GM12872 (cell line): ENCODE results near the gene ANTXR2.

Source experiments
- TF ChIP-seq, protein P1 (sequence below): IDR thresholded peaks from 3 replicates; pipeline ENCODE4 v1.5.1; 2011; ENCODE audit warnings: low read depth, mild to moderate bottlenecking, low read length, moderate library complexity; ENCODE audit not compliant: insufficient read depth

The ANTXR2 gene

DNA sequence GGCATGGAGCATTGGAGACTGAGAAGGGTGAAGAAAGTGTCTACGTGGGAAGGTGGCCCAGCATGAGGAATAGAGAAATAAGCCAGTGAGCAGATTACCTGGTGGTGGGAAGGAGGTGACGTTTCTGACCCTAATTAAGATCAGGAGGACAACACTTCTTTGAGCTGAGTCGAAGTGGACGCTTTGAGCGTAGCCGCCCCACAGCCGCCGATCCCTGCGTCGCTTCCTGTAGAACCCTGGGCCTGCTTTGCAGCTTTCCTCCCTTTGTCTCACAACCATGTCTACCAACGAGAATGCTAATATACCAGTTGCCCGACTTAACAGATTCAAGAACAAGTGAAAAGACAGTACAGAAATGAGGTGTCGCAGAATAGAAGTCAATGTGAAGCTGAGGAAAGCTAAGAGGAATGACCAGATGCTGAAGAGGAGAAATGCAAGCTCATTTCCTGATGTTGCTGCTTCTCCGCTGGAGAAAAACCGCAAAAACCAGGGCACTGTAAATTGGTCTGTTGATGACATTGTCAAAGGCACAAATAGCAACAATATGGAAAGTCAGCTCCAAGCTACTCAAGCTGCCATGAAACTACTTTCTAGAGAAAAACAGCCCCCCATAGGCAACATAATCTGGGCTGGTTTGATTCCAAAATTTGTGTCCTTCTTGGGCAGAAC is 6.4 kb upstream of the ANTXR2 start:
- TF ChIP-seq, protein P1, sequence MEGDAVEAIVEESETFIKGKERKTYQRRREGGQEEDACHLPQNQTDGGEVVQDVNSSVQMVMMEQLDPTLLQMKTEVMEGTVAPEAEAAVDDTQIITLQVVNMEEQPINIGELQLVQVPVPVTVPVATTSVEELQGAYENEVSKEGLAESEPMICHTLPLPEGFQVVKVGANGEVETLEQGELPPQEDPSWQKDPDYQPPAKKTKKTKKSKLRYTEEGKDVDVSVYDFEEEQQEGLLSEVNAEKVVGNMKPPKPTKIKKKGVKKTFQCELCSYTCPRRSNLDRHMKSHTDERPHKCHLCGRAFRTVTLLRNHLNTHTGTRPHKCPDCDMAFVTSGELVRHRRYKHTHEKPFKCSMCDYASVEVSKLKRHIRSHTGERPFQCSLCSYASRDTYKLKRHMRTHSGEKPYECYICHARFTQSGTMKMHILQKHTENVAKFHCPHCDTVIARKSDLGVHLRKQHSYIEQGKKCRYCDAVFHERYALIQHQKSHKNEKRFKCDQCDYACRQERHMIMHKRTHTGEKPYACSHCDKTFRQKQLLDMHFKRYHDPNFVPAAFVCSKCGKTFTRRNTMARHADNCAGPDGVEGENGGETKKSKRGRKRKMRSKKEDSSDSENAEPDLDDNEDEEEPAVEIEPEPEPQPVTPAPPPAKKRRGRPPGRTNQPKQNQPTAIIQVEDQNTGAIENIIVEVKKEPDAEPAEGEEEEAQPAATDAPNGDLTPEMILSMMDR: no peak

DNA sequence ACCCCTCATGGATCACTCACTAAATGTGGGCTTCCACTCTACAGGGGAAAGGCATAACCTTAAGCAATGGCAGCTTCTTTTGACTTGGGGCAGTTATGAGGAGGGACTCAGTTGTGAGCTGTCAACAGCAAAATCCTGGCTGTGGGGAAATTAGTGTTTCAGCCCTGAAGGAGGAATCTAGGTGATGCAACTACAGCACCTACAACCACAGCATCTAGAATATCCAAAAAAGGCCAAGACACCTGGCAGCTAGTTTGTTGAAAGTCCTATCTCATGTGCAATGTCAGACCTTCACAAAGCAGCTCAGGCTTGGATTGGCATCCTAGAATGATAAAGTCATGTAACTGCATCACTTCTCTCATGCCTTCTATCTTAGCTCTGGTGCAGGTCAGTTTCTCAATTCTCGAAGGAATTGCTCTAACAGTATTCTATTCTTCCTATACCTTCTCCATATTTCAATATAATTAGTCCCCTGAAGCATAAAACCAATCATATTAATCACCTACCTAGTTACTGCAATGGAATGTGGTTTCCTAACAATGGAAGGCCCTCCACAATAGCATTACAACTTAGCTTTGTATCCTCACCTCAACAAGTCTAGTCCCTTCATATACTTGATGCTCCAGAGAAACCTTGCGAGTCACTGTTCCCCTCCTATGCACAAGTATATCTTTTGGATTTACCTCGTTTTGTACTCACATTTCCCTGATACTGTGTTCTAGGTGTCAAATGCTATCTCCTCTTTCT is 5.5 kb upstream of the ANTXR2 start:
- TF ChIP-seq, protein P1: no peak

DNA sequence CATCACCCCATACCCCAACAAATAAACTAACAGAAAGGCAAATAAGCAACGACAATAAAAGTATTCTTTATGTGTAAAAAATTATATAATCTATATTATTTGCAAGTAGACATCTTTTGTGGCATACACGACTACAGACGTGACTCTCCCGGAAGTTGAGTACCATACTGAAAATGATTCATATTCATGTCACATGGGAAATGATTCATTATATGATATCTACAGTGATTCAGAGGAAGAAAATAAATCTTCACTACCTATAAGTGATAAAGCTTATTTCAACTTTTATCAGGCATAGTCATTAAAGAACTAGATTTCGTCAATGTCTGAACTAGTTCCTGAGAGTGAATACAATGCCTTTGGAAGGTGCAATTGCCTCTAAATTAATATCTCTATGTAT is 4.6 kb upstream of the ANTXR2 start:
- TF ChIP-seq, protein P1: no peak

DNA sequence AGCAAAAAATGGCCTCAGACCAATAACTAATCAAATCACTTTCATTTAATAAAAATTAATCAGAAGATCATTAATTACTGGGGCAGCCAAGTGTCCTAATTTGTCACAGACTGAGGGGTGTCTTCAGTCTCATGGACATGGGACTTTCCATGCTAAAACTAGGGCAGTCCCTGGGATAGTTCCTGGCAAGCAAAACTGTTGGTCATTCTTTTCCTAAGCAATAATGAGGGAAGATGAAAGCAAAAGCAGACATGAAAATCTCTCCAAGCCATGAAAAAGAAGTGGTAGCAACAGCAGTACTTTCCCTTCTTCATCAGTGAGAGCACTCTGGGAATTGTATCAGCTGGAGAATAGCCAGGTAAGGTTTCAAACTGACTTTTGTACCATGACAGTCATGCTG is 3.7 kb upstream of the ANTXR2 start:
- TF ChIP-seq, protein P1: no peak

DNA sequence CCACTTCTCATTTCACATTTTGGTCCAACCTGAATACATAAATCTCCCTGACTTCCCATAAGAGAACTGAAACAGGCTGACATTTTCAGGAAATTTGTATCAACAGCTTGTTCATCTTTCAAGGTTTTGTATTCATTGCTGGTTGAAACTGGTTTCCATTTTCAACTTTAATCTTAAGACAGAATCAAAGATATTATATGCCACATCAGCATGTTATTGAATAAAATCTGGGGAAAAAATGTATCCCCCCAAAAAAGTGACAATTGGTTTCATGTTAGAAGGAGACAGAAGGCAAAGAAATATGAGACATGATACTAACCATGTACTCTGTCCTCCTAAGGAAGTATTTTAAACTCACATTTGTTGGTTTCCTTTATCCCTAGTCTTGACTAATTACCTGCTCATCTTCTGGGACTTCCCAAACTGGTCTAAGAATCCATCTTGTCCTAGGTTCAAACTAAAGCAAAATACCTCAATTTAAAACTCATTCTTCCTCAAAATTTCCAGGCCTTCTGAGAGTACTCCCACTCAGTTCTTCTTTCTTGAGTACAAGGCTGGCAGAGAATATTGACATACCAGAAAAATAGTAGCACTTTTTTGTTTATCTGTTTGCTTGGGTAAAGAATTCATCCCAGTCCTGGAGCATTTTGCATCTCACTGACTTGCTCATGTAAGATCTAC is 3.1 kb upstream of the ANTXR2 start:
- TF ChIP-seq, protein P1: no peak

DNA sequence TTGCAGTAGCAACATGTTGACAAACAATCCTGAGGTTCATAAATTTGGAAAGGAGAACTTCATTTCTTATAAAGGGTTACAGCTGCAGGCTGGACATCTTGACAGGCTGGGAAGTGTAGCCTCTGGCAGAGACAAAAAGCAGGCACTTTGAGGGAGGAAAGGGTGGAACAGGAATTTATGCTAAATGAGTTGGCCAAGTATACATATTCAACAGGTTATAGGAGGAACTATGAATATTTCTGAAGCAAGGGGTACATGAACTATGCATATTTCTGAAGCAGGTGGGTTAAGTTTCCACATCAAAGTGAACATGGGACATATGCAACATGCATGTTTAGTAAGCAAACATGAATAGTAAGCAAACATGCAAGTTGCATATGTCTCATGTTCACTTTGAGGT is 1.6 kb upstream of the ANTXR2 start:
- TF ChIP-seq, protein P1: no peak

DNA sequence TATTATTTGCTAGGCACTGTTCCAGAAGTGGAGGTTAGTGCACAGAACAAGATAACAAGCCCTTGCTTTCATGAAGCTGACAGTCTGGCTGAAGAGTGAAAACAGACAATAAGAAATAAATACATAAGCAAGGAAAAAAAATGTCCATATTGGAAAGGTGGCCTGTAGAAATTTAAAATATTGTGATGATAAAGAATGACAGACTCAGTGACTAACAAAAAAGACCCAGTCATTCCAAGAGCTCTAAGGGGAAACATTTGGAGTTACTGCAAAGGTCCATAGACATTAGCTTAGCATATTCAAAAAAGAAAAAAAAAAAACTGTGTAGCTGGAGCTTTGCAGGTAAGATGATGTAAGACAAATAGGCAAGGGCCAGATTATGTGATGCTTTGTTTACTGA is 1.0 kb upstream of the ANTXR2 start:
- TF ChIP-seq, protein P1: no peak
